DND-41 (cell line): ENCODE data around the gene TRERF1.

Source experiments
- ATAC-seq: fragments of 200-7000 bp; cut with Tn5 transposase; 3 replicates; pipeline ENCODE4 v1.9.1; 2021; ENCODE audit warnings: low read depth; ENCODE audit not compliant: insufficient read depth
- DNase-seq: peaks from one replicate; pipeline ENCODE4 v3.0.0-alpha.2; 2020
- H2AFZ ChIP-seq: 2 replicates; pipeline ENCODE4 v1.6.0; 2012; ENCODE audit warnings: low read depth, low read length
- H3K27ac ChIP-seq: 2 replicates; pipeline ENCODE4 v1.5.1; 2012; ENCODE audit warnings: low read length, inconsistent platforms
- H3K27me3 ChIP-seq: fragments of 200-600 bp; sonication (generic); 2 replicates; pipeline ENCODE4 v1.6.0; 2012; ENCODE audit warnings: low read length, mild to moderate bottlenecking, inconsistent platforms; ENCODE audit not compliant: insufficient read depth, poor library complexity
- H3K36me3 ChIP-seq: 2 replicates; pipeline ENCODE4 v1.5.1; 2012; ENCODE audit warnings: low read length, inconsistent platforms; ENCODE audit not compliant: insufficient read depth
- H3K4me1 ChIP-seq: 2 replicates; pipeline ENCODE4 v1.5.1; 2012; ENCODE audit warnings: mild to moderate bottlenecking, low read length; ENCODE audit not compliant: insufficient read depth
- H3K4me2 ChIP-seq: 2 replicates; pipeline ENCODE4 v1.6.0; 2012; ENCODE audit warnings: mild to moderate bottlenecking, moderate library complexity, low read length, inconsistent platforms; ENCODE audit not compliant: insufficient read depth
- H3K4me3 ChIP-seq, 2 experiments: fragments of 200-600 bp in 1 of 2; shearing (Covaris generic) in 1 of 2; 2 replicates each; pipeline ENCODE4 v1.5.1; 2012 to 2016; ENCODE audit warnings: inconsistent platforms in 2 of 2, low read length in 2 of 2, mild to moderate bottlenecking in 2 of 2, low read depth in 1 of 2, moderate library complexity in 1 of 2
- H3K79me2 ChIP-seq: 2 replicates; pipeline ENCODE4 v1.6.0; 2012; ENCODE audit warnings: low read length, inconsistent platforms; ENCODE audit not compliant: insufficient read depth
- H3K9ac ChIP-seq: 2 replicates; pipeline ENCODE4 v1.6.0; 2012; ENCODE audit warnings: low read depth, mild to moderate bottlenecking, inconsistent platforms, low read length, moderate library complexity
- H3K9me3 ChIP-seq: 2 replicates; pipeline ENCODE4 v1.5.1; 2012; ENCODE audit warnings: low read length, moderate library complexity, mild to moderate bottlenecking, inconsistent platforms; ENCODE audit not compliant: insufficient read depth, severe bottlenecking
- H4K20me1 ChIP-seq: 2 replicates; pipeline ENCODE4 v1.6.0; 2012; ENCODE audit warnings: low read length; ENCODE audit not compliant: insufficient read depth
- EZH2 ChIP-seq: IDR thresholded peaks from 3 replicates; pipeline ENCODE4 v1.6.1; 2012; ENCODE audit warnings: borderline replicate concordance, low read depth, mild to moderate bottlenecking, moderate library complexity, low read length, inconsistent platforms; ENCODE audit not compliant: severe bottlenecking
- TF ChIP-seq, protein P1 (sequence below): IDR thresholded peaks from 2 replicates; pipeline ENCODE4 v1.5.1; 2012; ENCODE audit warnings: borderline replicate concordance, low read length, moderate library complexity, mild to moderate bottlenecking; ENCODE audit not compliant: poor library complexity, severe bottlenecking; ENCODE audit errors: extremely low read depth

Gene TRERF1

DNA sequence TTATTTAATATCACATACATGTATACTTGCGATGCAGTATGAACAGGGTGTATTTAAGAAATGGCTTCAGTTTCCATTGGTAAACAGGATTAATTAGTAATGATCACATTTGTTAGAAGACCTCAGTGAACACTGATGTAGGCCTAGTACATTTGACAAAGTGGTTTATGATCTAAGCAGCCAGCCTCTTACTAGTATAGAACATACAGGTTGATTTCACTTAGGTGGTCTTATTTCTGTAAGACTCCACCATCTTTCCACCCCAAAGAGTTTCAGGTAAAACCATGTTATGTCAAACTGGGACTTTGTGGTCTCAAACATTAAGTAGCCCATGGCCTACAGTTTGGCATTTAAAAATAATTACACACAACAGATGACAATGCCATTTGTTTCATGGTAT lies 213.9 kb downstream of the TRERF1 start:
- Histone ChIP-seq H3K9ac (no peak overlapping the region), H3K9me3 (no peaks in the 10 kb centered on the region), H2AFZ (no peak overlapping the region), H3K4me2 (no peak overlapping the region), H3K79me2 (no peaks in the 10 kb centered on the region), H3K4me3 (no peak overlapping the region), H3K36me3 (peaks cover 16% of the 10 kb centered on the region), H3K27ac (no peak overlapping the region), H3K27me3 (no peaks in the 10 kb centered on the region), H4K20me1 (no peaks in the 10 kb centered on the region), H3K4me1 (no peaks in the 10 kb centered on the region)
- DNase-seq (no peak), ATAC-seq (no peak)
- TF ChIP-seq, protein P1, sequence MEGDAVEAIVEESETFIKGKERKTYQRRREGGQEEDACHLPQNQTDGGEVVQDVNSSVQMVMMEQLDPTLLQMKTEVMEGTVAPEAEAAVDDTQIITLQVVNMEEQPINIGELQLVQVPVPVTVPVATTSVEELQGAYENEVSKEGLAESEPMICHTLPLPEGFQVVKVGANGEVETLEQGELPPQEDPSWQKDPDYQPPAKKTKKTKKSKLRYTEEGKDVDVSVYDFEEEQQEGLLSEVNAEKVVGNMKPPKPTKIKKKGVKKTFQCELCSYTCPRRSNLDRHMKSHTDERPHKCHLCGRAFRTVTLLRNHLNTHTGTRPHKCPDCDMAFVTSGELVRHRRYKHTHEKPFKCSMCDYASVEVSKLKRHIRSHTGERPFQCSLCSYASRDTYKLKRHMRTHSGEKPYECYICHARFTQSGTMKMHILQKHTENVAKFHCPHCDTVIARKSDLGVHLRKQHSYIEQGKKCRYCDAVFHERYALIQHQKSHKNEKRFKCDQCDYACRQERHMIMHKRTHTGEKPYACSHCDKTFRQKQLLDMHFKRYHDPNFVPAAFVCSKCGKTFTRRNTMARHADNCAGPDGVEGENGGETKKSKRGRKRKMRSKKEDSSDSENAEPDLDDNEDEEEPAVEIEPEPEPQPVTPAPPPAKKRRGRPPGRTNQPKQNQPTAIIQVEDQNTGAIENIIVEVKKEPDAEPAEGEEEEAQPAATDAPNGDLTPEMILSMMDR = no peak
- TF ChIP-seq EZH2 = no peak

DNA sequence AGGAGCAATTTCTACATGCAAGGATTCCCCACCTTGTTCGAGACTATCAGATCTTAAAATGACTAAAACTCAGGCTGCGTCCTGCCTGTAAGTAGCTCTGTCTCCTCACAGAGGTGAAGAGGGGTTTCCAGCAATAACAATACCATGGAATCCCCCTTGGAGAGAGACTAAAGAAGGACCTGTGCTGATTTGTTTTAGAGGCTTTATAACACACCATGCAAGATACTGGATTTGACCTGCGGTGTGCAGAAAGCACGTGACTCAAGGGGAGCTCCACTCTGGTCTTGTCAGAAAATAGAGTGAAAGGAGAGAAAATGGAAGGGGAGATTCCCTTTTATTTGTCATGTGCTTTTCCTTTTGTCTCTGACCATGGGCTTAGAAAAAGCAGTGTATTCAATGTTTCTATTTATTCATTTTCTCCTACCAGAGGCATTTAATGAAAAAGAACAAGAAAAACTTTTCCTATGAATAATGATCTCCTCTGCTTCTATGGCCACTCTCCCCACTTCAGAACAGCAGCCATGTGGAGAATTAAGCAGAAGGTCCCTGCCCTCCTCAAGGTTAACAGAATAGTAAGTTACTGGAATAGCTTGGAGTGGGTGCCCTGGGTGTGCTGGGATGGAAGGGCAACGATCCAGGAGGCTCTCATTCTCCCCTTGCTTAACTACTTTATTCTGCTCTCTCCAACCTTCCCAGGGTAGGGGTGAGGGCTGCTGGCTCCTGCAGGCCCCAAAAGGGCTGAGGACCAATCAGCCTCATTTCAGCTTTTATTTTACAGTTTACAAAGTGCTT lies 214.8 kb downstream of the TRERF1 start:
- H3K4me3 ChIP-seq = no peak overlapping the region
- no peak overlapping the region for H2AFZ ChIP-seq
- TF ChIP-seq, protein P1 = no peak
- TF ChIP-seq EZH2 = no peak
- H4K20me1 ChIP-seq = no peaks in the 10 kb centered on the region
- no peaks in the 10 kb centered on the region for H3K27me3 ChIP-seq
- no peak overlapping the region for H3K9ac ChIP-seq
- no peaks in the 10 kb centered on the region for H3K4me1 ChIP-seq
- DNase-seq = no peak
- H3K9me3 ChIP-seq = no peaks in the 10 kb centered on the region
- H3K27ac ChIP-seq = no peak overlapping the region
- ATAC-seq = no peak
- no peak overlapping the region for H3K4me2 ChIP-seq
- no peaks in the 10 kb centered on the region for H3K79me2 ChIP-seq
- peaks cover 16% of the 10 kb centered on the region for H3K36me3 ChIP-seq

DNA sequence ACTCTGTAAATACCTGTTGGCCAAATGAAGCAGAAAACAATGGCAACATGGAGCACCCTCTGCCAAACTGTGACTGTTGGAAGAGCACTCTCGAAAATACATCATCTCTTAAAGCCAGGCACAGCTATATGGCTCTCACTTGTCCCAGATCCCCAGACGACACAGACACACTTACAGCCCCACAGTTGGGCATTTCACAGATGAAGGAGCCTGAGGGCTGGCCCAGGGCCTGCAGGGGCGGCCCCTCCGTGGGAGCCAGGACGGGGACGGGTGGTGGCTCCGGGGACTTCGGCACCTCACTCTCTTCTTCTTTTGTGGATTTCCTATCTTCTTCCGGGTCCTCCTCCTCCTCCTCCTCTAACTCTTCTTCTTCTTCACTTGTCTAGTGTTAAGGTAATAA lies 215.7 kb downstream of the TRERF1 start:
- Histone ChIP-seq H3K4me2 (no peak overlapping the region), H3K27ac (no peak overlapping the region), H4K20me1 (no peaks in the 10 kb centered on the region), H3K79me2 (no peaks in the 10 kb centered on the region), H3K4me3 (no peak overlapping the region), H3K4me1 (no peaks in the 10 kb centered on the region), H3K36me3 (peaks cover 16% of the 10 kb centered on the region), H2AFZ (no peak overlapping the region), H3K9me3 (no peaks in the 10 kb centered on the region), H3K27me3 (no peaks in the 10 kb centered on the region), H3K9ac (no peak overlapping the region)
- DNase-seq (no peak), ATAC-seq (no peak)
- no peak for TF ChIP-seq EZH2
- TF ChIP-seq, protein P1 = no peak

DNA sequence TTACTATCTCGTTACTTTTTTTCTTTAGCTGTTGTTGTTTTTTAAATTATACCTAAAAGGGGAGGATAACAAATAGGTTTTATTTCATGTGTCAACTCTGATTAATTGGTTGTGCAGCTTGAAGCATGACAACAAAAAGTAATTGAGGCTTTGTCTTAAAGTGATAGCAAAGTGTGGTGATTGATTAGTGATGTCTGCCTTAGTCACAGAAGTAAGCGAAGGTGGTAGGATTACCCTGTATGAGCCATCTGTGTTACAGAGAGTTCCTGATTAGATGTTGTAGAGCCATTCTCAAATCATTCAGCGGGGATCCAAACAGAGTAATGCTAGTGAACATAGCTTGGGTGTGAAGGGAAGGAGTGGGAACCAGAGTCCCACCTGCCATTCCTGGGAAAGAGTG lies 219.7 kb downstream of the TRERF1 start:
- ATAC-seq (no peak), DNase-seq (no peak)
- no peak overlapping the region for H3K27ac ChIP-seq
- no peaks in the 10 kb centered on the region for H3K9me3 ChIP-seq
- no peaks in the 10 kb centered on the region for H3K4me1 ChIP-seq
- H4K20me1 ChIP-seq = no peaks in the 10 kb centered on the region
- H3K79me2 ChIP-seq = no peaks in the 10 kb centered on the region
- H3K36me3 ChIP-seq = peaks cover 9% of the 10 kb centered on the region
- no peaks in the 10 kb centered on the region for H3K27me3 ChIP-seq
- no peak overlapping the region for H3K4me3 ChIP-seq
- no peak overlapping the region for H3K9ac ChIP-seq
- no peak overlapping the region for H2AFZ ChIP-seq
- no peak for TF ChIP-seq EZH2
- TF ChIP-seq, protein P1 = no peak
- H3K4me2 ChIP-seq = no peak overlapping the region
